ENCODE results near the gene MTURN.

GRCh38 chr7:30175636-30176147 lies 40.9 kb downstream of the MTURN start:
- TF ChIP-seq CTCF (IDR thresholded peaks at IDR 0.05) (no peak), EZH2phosphoT487 (IDR thresholded peaks at IDR 0.05) (no peak)

Data from neural progenitor cell (in vitro differentiated cells).